OCI-LY3 (cell line): ENCODE measurements around the gene NDUFA6.
"Not testable (repeated sequence)": the region's sequence is repeated elsewhere in the genome, so short reads cannot be mapped to it uniquely, and the experiment has no call there.

ENCODE experiments used
- H2AFZ ChIP-seq: fragments of 200-600, 300-600 bp; shearing (Covaris generic); 2 replicates; pipeline ENCODE4 v1.6.0; 2014; ENCODE audit warnings: antibody characterized with exemption, low read depth, low read length
- H3K27ac ChIP-seq: fragments of 200-600, 300-600 bp; sonication (generic); 2 replicates; pipeline ENCODE4 v1.5.1; 2014; ENCODE audit warnings: mild to moderate bottlenecking, low read length, moderate library complexity, mixed read lengths
- H3K27me3 ChIP-seq: fragments of 200-600, 300-600 bp; sonication (generic); 2 replicates; pipeline ENCODE4 v1.6.1; 2014; ENCODE audit warnings: low read depth, low read length, mixed read lengths
- H3K36me3 ChIP-seq: fragments of 200-600, 300-600 bp; sonication (generic); replicated peaks from 2 replicates; pipeline ENCODE3; 2014; ENCODE audit warnings: low read depth, low read length, mixed read lengths
- H3K4me1 ChIP-seq: fragments of 300-600, 200-600 bp; sonication (generic); 2 replicates; pipeline ENCODE4 v1.6.1; 2014; ENCODE audit warnings: low read length, mixed read lengths
- H3K4me2 ChIP-seq: fragments of 200-600, 300-600 bp; sonication (generic); 2 replicates; pipeline ENCODE4 v1.6.1; 2014; ENCODE audit warnings: low read length, mixed read lengths
- H3K4me3 ChIP-seq: fragments of 300-600, 200-600 bp; sonication (generic); 2 replicates; pipeline ENCODE4 v1.5.1; 2014; ENCODE audit warnings: antibody characterized with exemption, mild to moderate bottlenecking, low read length, moderate library complexity
- H3K79me2 ChIP-seq: fragments of 300-600, 200-600 bp; shearing (Covaris generic); 2 replicates; pipeline ENCODE4 v1.6.1; 2014; ENCODE audit warnings: mild to moderate bottlenecking, low read length, mixed read lengths
- H3K9ac ChIP-seq: fragments of 300-600, 200-600 bp; shearing (Covaris generic); 2 replicates; pipeline ENCODE4 v1.6.0; 2014; ENCODE audit warnings: mild to moderate bottlenecking, low read length, moderate library complexity
- H3K9me3 ChIP-seq: fragments of 200-600, 300-600 bp; shearing (Covaris generic); 2 replicates; pipeline ENCODE4 v1.6.1; 2014; ENCODE audit warnings: low read length, mixed read lengths; ENCODE audit not compliant: insufficient read depth
- H4K20me1 ChIP-seq: fragments of 200-600, 300-600 bp; sonication (generic); 2 replicates; pipeline ENCODE4 v1.6.1; 2016; ENCODE audit warnings: low read length, mixed read lengths; ENCODE audit not compliant: insufficient read depth
- EZH2phosphoT487 ChIP-seq: fragments of 200-600 bp; shearing (Covaris generic); IDR thresholded peaks from 2 replicates; pipeline ENCODE4 v1.6.1; 2018; ENCODE audit warnings: antibody characterized with exemption, mixed run types, low read depth
- TF ChIP-seq, protein P1 (sequence below): fragments of 200-600, 300-600 bp; sonication (generic); IDR thresholded peaks from 2 replicates; pipeline ENCODE4 v1.5.1; 2014; ENCODE audit warnings: antibody characterized with exemption, low read length, low read depth

Gene NDUFA6

DNA sequence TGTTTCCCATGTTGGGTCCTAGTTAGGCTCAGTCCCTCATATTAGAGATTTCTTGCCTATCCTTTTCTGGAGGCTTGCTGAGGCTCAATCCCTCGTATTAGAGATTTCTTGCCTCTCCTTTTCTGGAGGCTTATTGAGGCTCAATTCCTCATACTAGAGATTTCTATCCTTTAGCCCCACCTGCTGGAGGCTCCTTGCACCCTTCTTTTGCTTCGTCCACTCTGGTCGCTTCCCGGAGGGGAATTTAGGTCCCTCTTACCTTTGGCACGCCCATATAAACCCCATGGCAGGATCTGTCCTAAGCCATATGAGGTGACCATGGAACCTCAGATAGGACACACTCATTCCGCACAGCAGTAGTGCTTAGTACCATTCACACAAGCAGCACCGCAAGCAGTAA lies 24.1 kb upstream of the NDUFA6 start:
- Histone ChIP-seq H3K4me1 (no peaks in the 10 kb centered on the region), H3K27me3 (no peaks in the 10 kb centered on the region), H3K36me3 (peaks cover 3% of the 10 kb centered on the region), H3K4me3 (no peak overlapping the region), H3K4me2 (no peak overlapping the region), H3K79me2 (no peaks in the 10 kb centered on the region), H3K27ac (no peak overlapping the region), H4K20me1 (no peaks in the 10 kb centered on the region), H3K9me3 (peaks cover 18% of the 10 kb centered on the region; the same call in 1 of the 2 replicates), H2AFZ (no peak overlapping the region), H3K9ac (no peak overlapping the region)
- no peak for TF ChIP-seq EZH2phosphoT487
- TF ChIP-seq, protein P1, sequence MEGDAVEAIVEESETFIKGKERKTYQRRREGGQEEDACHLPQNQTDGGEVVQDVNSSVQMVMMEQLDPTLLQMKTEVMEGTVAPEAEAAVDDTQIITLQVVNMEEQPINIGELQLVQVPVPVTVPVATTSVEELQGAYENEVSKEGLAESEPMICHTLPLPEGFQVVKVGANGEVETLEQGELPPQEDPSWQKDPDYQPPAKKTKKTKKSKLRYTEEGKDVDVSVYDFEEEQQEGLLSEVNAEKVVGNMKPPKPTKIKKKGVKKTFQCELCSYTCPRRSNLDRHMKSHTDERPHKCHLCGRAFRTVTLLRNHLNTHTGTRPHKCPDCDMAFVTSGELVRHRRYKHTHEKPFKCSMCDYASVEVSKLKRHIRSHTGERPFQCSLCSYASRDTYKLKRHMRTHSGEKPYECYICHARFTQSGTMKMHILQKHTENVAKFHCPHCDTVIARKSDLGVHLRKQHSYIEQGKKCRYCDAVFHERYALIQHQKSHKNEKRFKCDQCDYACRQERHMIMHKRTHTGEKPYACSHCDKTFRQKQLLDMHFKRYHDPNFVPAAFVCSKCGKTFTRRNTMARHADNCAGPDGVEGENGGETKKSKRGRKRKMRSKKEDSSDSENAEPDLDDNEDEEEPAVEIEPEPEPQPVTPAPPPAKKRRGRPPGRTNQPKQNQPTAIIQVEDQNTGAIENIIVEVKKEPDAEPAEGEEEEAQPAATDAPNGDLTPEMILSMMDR, result peak; percentile 37

DNA sequence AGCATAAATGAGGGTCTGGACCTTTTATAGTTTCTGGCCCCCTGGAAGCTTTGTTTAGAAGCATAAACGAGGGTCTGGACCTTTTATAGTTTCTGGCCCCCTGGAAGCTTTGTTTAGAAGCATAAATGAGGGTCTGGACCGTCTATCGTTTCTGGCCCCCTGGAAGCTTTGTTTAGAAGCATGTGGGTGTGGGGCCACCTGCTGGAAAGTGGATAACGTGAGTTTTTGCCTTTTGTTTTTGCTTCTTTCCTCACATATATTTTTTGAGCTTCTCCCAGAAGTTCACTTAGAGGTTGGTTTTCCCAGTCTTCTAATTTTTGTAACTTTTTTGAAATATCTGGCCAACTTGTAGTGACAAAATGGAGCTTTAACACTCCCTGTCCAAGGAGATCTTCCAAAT lies 22.2 kb upstream of the NDUFA6 start:
- not testable (repeated sequence) for H3K4me1 ChIP-seq, H3K9ac ChIP-seq
- TF ChIP-seq, protein P1, result peak; percentile 55

DNA sequence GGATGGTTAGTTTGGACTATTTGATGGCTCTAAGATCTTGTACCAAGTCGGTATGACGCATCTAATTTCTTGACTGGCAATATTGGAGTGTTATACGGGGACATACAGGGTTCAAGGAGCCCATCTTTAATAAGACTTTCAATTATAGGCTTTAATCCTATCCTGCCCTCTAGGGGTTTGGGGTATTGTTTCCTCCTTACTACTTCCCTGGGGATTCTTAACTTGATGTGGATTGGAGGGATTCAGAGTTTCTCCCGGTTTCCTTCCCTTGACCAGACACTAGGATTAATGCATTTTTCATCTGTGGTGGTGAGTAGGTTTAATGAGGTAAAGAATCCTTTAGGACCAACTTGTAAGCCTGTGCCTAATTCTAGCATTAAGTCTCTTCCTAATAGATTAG lies 21.2 kb upstream of the NDUFA6 start:
- no peaks in the 10 kb centered on the region for H3K79me2 ChIP-seq
- no peak overlapping the region for H2AFZ ChIP-seq
- no peaks in the 10 kb centered on the region for H4K20me1 ChIP-seq
- TF ChIP-seq EZH2phosphoT487, result no peak
- TF ChIP-seq, protein P1, result no peak; the same call in 1 of the 2 replicates
- no peaks in the 10 kb centered on the region for H3K27me3 ChIP-seq
- H3K27ac ChIP-seq, result no peak overlapping the region
- no peak overlapping the region for H3K9ac ChIP-seq
- H3K4me3 ChIP-seq, result no peak overlapping the region
- no peaks in the 10 kb centered on the region for H3K4me1 ChIP-seq
- H3K36me3 ChIP-seq, result peaks cover 3% of the 10 kb centered on the region
- peaks cover 18% of the 10 kb centered on the region; the same call in 1 of the 2 replicates for H3K9me3 ChIP-seq
- no peak overlapping the region for H3K4me2 ChIP-seq

More for the DNA sequence above, 22.2 kb upstream of the NDUFA6 start:
- not testable (repeated sequence) for H3K4me3 ChIP-seq, H4K20me1 ChIP-seq, H3K36me3 ChIP-seq, H3K27ac ChIP-seq, H3K79me2 ChIP-seq, H2AFZ ChIP-seq, H3K4me2 ChIP-seq, H3K27me3 ChIP-seq
- H3K9me3 ChIP-seq, result peaks cover 18% of the 10 kb centered on the region; the same call in 1 of the 2 replicates

DNA sequence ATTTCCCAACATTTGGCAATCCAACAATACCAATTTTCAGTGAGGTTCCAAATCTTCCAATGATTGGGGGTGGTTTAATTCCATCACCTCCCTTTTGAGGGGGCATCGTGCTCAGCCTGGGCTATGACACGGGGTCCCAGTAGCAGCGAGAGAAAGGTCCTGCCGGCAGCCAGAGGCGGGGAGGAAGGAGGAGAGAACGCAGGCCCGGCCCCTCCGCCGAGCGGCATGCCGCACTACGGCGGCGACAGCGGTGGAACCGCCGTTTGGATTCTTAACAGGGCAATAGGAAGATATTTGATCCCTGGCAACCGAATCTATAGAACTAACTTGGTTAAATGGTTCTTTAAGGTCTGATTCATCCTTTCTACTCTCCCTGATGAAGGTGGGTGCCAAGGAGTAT lies 18.3 kb upstream of the NDUFA6 start:
- H3K4me2 ChIP-seq, result no peak overlapping the region
- H2AFZ ChIP-seq, result no peak overlapping the region
- peaks cover 6% of the 10 kb centered on the region for H3K36me3 ChIP-seq
- no peak overlapping the region for H3K4me3 ChIP-seq
- H4K20me1 ChIP-seq, result no peaks in the 10 kb centered on the region
- H3K79me2 ChIP-seq, result no peaks in the 10 kb centered on the region
- H3K4me1 ChIP-seq, result no peaks in the 10 kb centered on the region
- no peak overlapping the region for H3K27ac ChIP-seq
- no peak overlapping the region for H3K9ac ChIP-seq
- H3K27me3 ChIP-seq, result no peaks in the 10 kb centered on the region
- peaks cover 22% of the 10 kb centered on the region for H3K9me3 ChIP-seq
- TF ChIP-seq, protein P1, result no peak
- no peak for TF ChIP-seq EZH2phosphoT487

DNA sequence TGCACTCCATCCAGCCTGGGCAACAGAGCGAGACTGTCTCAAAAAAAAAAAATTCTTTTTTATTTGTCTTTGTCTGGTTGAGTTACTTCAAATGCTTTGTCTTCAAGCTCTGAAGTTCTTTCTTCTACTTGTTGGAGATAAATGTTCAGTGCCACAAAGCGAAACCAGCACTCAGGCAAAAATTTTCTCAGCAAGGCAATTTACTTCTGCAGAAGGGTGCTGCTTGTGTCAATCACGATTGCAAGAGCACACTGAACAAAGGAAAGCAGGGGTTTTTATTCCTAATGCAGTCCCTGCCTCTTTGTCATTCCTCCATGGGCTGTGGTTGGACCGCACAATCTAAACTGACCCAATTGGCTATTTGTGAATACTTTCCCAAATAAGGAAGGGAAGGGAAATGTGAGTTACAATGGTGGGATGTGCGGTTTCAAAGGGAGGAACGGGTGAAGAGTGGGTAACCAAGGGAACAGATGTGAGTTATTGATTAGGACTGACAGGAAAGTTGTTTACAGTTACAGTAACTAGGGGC lies 13.8 kb upstream of the NDUFA6 start:
- not testable (repeated sequence) for H3K79me2 ChIP-seq, H3K27me3 ChIP-seq, H4K20me1 ChIP-seq, H3K9ac ChIP-seq, H3K27ac ChIP-seq, H3K4me1 ChIP-seq, H2AFZ ChIP-seq, H3K4me3 ChIP-seq, H3K4me2 ChIP-seq
- Histone ChIP-seq H3K36me3 (peaks cover 13% of the 10 kb centered on the region), H3K9me3 (peaks cover 37% of the 10 kb centered on the region)
